ENCODE measurements around the gene ABI1. TPM values are rescaled to one million over a fixed set of nuclear protein-coding genes. Genes with fewer than 3 reads are reported as not detected.

The ABI1 gene
- total and polyA plus RNA-seq, 2 donors (not counting 1 experiment from before 2014, with no cell fraction given), result 29.4 to 74.3 TPM

DNA sequence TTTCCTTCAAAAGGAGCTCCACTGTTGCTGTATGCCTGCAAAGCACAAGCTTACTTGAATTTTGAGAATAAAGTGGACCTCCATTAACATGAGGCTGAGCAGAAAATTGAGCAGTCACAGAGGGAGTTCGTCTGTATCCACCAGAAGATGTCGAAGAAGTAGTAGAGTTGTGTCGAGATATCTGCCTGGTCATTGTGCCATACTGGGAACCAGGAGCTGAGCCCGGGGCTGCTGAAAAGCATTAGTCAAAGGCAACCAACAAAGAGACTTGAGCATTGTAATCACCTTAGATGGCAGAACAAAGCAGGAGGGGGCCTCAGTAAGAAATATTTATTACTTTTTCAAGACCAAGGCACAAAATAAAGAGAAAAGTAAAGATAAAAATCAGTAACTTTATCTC is 101.8 kb downstream of the ABI1 start:
- no peak overlapping the region for H3K9ac ChIP-seq (ENCODE audit: insufficient read depth, low read length)
- H3K27me3 ChIP-seq (ENCODE audit: control insufficient read depth, insufficient read depth, low read length), result no peaks in the 10 kb centered on the region
- H2AFZ ChIP-seq (ENCODE audit: low read length), result no peak overlapping the region
- no peaks in the 10 kb centered on the region for H3K4me1 ChIP-seq (ENCODE audit: control insufficient read depth, extremely low read depth, insufficient read depth, low read length)
- DNase-seq (ENCODE audit: low read depth in 2 of 2), result no peak
- no peak overlapping the region for H3K4me3 ChIP-seq (replicated peaks in 1 of 4; ENCODE audit: control extremely low read depth in 1 of 4, insufficient read depth in 1 of 4, low read depth in 3 of 4, low read length in 4 of 4)
- H3K36me3 ChIP-seq (ENCODE audit: control insufficient read depth, insufficient read depth, low read length), result no peaks in the 10 kb centered on the region
- no peaks in the 10 kb centered on the region for H3K79me2 ChIP-seq (ENCODE audit: control insufficient read depth, insufficient read depth, low read length)
- no peaks in the 10 kb centered on the region for H4K20me1 ChIP-seq (ENCODE audit: control insufficient read depth, extremely low read depth, insufficient read depth, low read length)
- TF ChIP-seq CTCF (conservative IDR thresholded peaks at IDR 0.05 in 1 of 2, IDR thresholded peaks at IDR 0.05 in 1 of 2; ENCODE audit: low read depth in 1 of 2, low read length in 2 of 2), result no peak
- no peak for TF ChIP-seq EZH2 (IDR thresholded peaks at IDR 0.05; ENCODE audit: low read length, missing control alignments)
- no peak overlapping the region for H3K4me2 ChIP-seq (ENCODE audit: extremely low read depth, insufficient read depth, low read length)
- no peak overlapping the region for H3K27ac ChIP-seq (ENCODE audit: insufficient read depth, low read length)
- no peaks in the 10 kb centered on the region for H3K9me3 ChIP-seq (ENCODE audit: control insufficient read depth, insufficient read depth, low read depth, low read length)

- Histone ChIP-seq H3K4me3 (replicated peaks in 1 of 4; ENCODE audit: control extremely low read depth in 1 of 4, insufficient read depth in 1 of 4, low read depth in 3 of 4, low read length in 4 of 4) (no peak overlapping the region), H3K27me3 (ENCODE audit: control insufficient read depth, insufficient read depth, low read length) (no peaks in the 10 kb centered on the region), H4K20me1 (ENCODE audit: control insufficient read depth, extremely low read depth, insufficient read depth, low read length) (no peaks in the 10 kb centered on the region), H3K36me3 (ENCODE audit: control insufficient read depth, insufficient read depth, low read length) (no peaks in the 10 kb centered on the region), H3K27ac (ENCODE audit: insufficient read depth, low read length) (no peak overlapping the region), H3K4me2 (ENCODE audit: extremely low read depth, insufficient read depth, low read length) (no peak overlapping the region), H3K9ac (ENCODE audit: insufficient read depth, low read length) (no peak overlapping the region), H2AFZ (ENCODE audit: low read length) (no peak overlapping the region), H3K4me1 (ENCODE audit: control insufficient read depth, extremely low read depth, insufficient read depth, low read length) (no peaks in the 10 kb centered on the region), H3K9me3 (ENCODE audit: control insufficient read depth, insufficient read depth, low read depth, low read length) (no peaks in the 10 kb centered on the region), H3K79me2 (ENCODE audit: control insufficient read depth, insufficient read depth, low read length) (no peaks in the 10 kb centered on the region)
- TF ChIP-seq CTCF (conservative IDR thresholded peaks at IDR 0.05 in 1 of 2, IDR thresholded peaks at IDR 0.05 in 1 of 2; ENCODE audit: low read depth in 1 of 2, low read length in 2 of 2), result no peak
- no peak for TF ChIP-seq EZH2 (IDR thresholded peaks at IDR 0.05; ENCODE audit: low read length, missing control alignments)
- peak; percentile 21 to 67 for DNase-seq (ENCODE audit: low read depth in 2 of 2)
Observed at GRCh38 chr10:26755443-26755903, 105.3 kb downstream of the ABI1 start.

- H4K20me1 ChIP-seq (ENCODE audit: control insufficient read depth, extremely low read depth, insufficient read depth, low read length), result no peaks in the 10 kb centered on the region
- DNase-seq (ENCODE audit: low read depth in 2 of 2), result no peak
- no peaks in the 10 kb centered on the region for H3K9me3 ChIP-seq (ENCODE audit: control insufficient read depth, insufficient read depth, low read depth, low read length)
- H3K4me1 ChIP-seq (ENCODE audit: control insufficient read depth, extremely low read depth, insufficient read depth, low read length), result no peaks in the 10 kb centered on the region
- no peak overlapping the region for H3K27ac ChIP-seq (ENCODE audit: insufficient read depth, low read length)
- TF ChIP-seq EZH2 (IDR thresholded peaks at IDR 0.05; ENCODE audit: low read length, missing control alignments), result no peak
- TF ChIP-seq CTCF (conservative IDR thresholded peaks at IDR 0.05 in 1 of 2, IDR thresholded peaks at IDR 0.05 in 1 of 2; ENCODE audit: low read depth in 1 of 2, low read length in 2 of 2), result no peak
- H3K27me3 ChIP-seq (ENCODE audit: control insufficient read depth, insufficient read depth, low read length), result no peaks in the 10 kb centered on the region
- H3K4me2 ChIP-seq (ENCODE audit: extremely low read depth, insufficient read depth, low read length), result no peak overlapping the region
- H3K4me3 ChIP-seq (replicated peaks in 1 of 4; ENCODE audit: control extremely low read depth in 1 of 4, insufficient read depth in 1 of 4, low read depth in 3 of 4, low read length in 4 of 4), result no peak overlapping the region
- H3K9ac ChIP-seq (ENCODE audit: insufficient read depth, low read length), result no peak overlapping the region
- H2AFZ ChIP-seq (ENCODE audit: low read length), result no peak overlapping the region
- no peaks in the 10 kb centered on the region for H3K79me2 ChIP-seq (ENCODE audit: control insufficient read depth, insufficient read depth, low read length)
- peaks cover 1% of the 10 kb centered on the region for H3K36me3 ChIP-seq (ENCODE audit: control insufficient read depth, insufficient read depth, low read length)
Observed at GRCh38 chr10:26746061-26746460, 114.7 kb downstream of the ABI1 start.

Data from fibroblast of lung (primary cell).